WTC11 (cell line): ENCODE results near the gene BEST4. TPM values are rescaled to one million over a fixed set of nuclear protein-coding genes. Genes with fewer than 3 reads are reported as not detected.

Source experiments
- AFF4 ChIP-seq: sonication (generic); formaldehyde crosslinking; IDR thresholded peaks from 2 replicates; pipeline ENCODE4 v1.8.1; 2023; ENCODE audit warnings: mild to moderate bottlenecking, missing genetic modification reagents, borderline replicate concordance
- ARID4B ChIP-seq: sonication (generic); formaldehyde crosslinking; IDR thresholded peaks from 2 replicates; pipeline ENCODE4 v1.8.0; 2023; ENCODE audit warnings: missing genetic modification reagents, mild to moderate bottlenecking, borderline replicate concordance
- CREM ChIP-seq: sonication (generic); formaldehyde crosslinking; IDR thresholded peaks from 2 replicates; pipeline ENCODE4 v1.8.1; 2022; ENCODE audit warnings: mild to moderate bottlenecking, missing genetic modification reagents, moderate library complexity
- E2F5 ChIP-seq: sonication (generic); formaldehyde crosslinking; IDR thresholded peaks from 2 replicates; pipeline ENCODE4 v1.8.1; 2022; ENCODE audit warnings: mild to moderate bottlenecking, moderate library complexity, missing genetic modification reagents
- HMGA2 ChIP-seq: fragments of 250-450 bp; sonication (Bioruptor Pico); IDR thresholded peaks from 2 replicates; pipeline ENCODE4 v1.4.0; 2021; ENCODE audit warnings: mild to moderate bottlenecking, moderate library complexity
- IRF2 ChIP-seq: sonication (generic); formaldehyde crosslinking; IDR thresholded peaks from 2 replicates; pipeline ENCODE4 v1.8.0; 2022; ENCODE audit warnings: low read depth, missing genetic modification reagents, borderline replicate concordance
- NFYB ChIP-seq: sonication (generic); formaldehyde crosslinking; conservative IDR thresholded peaks from 2 replicates; pipeline ENCODE4 v1.8.0; 2022; ENCODE audit warnings: low read depth, missing genetic modification reagents
- RORB ChIP-seq: fragments of 250-450 bp; sonication (Bioruptor Pico); IDR thresholded peaks from 2 replicates; pipeline ENCODE4 v1.9.0; 2021; ENCODE audit warnings: mild to moderate bottlenecking
- SP1 ChIP-seq: sonication (generic); formaldehyde crosslinking; conservative IDR thresholded peaks from 2 replicates; pipeline ENCODE4 v1.8.1; 2022; ENCODE audit warnings: missing genetic modification reagents
- USF1 ChIP-seq: sonication (generic); formaldehyde crosslinking; IDR thresholded peaks from 2 replicates; pipeline ENCODE4 v1.8.0; 2022; ENCODE audit warnings: mild to moderate bottlenecking, missing genetic modification reagents
- ZNF532 ChIP-seq: fragments of 250-450 bp; sonication (Bioruptor Pico); IDR thresholded peaks from 2 replicates; pipeline ENCODE4 v1.9.0; 2021; ENCODE audit warnings: mild to moderate bottlenecking, borderline replicate concordance
- total RNA-seq: library from RNA; stranded (reverse); gene quantifications from 3 replicates; pipeline ENCODE4 v1.2.3, GENCODE V29; 2021
- TF ChIP-seq, protein P1 (sequence below): sonication (generic); formaldehyde crosslinking; IDR thresholded peaks from 2 replicates; pipeline ENCODE4 v1.8.0; 2022; ENCODE audit warnings: mild to moderate bottlenecking, missing genetic modification reagents
- TF ChIP-seq, protein P2 (sequence below): sonication (generic); formaldehyde crosslinking; IDR thresholded peaks from 2 replicates; pipeline ENCODE4 v1.8.0; 2023; ENCODE audit warnings: mild to moderate bottlenecking, missing genetic modification reagents

The BEST4 gene
- total RNA-seq, 1 experiment from 2014 or later, result 1.6 TPM

DNA sequence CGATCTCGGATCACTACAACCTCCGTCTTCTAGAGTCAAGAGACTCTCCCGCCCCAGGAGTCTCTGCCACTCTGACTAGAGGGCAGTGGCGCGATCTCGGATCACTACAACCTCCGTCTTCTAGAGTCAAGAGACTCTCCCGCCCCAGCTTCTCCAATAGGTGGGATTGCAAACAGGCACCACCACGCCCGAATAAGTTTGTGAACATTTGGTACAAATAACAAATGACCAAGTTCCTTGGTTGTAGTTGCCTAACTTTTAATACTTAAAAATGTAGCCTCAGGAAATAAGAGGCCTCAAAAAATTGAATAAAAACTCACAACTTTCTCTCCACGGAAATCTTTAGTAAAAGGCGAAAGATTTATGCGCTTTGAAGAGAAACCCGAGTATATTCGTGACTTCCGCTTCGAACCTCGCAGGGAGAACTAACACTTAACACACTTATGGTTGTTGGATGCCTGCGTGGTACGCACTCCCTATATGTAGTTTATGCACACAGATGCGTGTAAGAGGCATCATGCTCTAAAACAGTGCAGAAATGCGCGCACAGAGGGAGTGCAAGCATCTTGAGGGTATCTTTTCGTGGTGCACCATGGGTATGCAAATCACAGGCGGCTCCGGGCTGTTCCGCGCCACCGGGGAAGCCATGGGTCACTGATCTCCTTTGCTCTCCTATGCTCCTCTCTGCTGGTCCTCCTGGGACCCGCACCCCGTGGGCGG lies 31.8 kb upstream of the BEST4 start (continued):
- TF ChIP-seq E2F5 (CRISPR knock-in tag) (peak; percentile 37), CREM (CRISPR knock-in tag) (peak; percentile 77; the same call in 1 of the 2 replicates), NFYB (0 out of 2 replicates have a peak, but pooled peaks have one; percentile 28), RORB (peak; percentile 64; the same call in 1 of the 2 replicates), IRF2 (CRISPR knock-in tag) (no peak), USF1 (CRISPR knock-in tag) (peak; percentile 74; the same call in 1 of the 2 replicates), ARID4B (CRISPR knock-in tag) (peak; percentile 92), AFF4 (CRISPR knock-in tag) (peak; percentile 98), SP1 (CRISPR knock-in tag) (peak; percentile 83), HMGA2 (CRISPR knock-in tag) (no peak), ZNF532 (CRISPR knock-in tag) (peak; percentile 98)
- TF ChIP-seq, protein P1, sequence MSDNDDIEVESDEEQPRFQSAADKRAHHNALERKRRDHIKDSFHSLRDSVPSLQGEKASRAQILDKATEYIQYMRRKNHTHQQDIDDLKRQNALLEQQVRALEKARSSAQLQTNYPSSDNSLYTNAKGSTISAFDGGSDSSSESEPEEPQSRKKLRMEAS (CRISPR knock-in tag), result peak; percentile 66; the same call in 1 of the 2 replicates
- TF ChIP-seq, protein P2, sequence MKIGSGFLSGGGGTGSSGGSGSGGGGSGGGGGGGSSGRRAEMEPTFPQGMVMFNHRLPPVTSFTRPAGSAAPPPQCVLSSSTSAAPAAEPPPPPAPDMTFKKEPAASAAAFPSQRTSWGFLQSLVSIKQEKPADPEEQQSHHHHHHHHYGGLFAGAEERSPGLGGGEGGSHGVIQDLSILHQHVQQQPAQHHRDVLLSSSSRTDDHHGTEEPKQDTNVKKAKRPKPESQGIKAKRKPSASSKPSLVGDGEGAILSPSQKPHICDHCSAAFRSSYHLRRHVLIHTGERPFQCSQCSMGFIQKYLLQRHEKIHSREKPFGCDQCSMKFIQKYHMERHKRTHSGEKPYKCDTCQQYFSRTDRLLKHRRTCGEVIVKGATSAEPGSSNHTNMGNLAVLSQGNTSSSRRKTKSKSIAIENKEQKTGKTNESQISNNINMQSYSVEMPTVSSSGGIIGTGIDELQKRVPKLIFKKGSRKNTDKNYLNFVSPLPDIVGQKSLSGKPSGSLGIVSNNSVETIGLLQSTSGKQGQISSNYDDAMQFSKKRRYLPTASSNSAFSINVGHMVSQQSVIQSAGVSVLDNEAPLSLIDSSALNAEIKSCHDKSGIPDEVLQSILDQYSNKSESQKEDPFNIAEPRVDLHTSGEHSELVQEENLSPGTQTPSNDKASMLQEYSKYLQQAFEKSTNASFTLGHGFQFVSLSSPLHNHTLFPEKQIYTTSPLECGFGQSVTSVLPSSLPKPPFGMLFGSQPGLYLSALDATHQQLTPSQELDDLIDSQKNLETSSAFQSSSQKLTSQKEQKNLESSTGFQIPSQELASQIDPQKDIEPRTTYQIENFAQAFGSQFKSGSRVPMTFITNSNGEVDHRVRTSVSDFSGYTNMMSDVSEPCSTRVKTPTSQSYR, result peak; percentile 78; the same call in 1 of the 2 replicates
